ENCODE data around the gene SLC16A2. TPM values are rescaled to one million over a fixed set of nuclear protein-coding genes. Genes with fewer than 3 reads are reported as not detected.

Gene SLC16A2
- total RNA-seq, 3 donors from 2014 or later: 1.3 to 7.9 (median 2.3) TPM

DNA sequence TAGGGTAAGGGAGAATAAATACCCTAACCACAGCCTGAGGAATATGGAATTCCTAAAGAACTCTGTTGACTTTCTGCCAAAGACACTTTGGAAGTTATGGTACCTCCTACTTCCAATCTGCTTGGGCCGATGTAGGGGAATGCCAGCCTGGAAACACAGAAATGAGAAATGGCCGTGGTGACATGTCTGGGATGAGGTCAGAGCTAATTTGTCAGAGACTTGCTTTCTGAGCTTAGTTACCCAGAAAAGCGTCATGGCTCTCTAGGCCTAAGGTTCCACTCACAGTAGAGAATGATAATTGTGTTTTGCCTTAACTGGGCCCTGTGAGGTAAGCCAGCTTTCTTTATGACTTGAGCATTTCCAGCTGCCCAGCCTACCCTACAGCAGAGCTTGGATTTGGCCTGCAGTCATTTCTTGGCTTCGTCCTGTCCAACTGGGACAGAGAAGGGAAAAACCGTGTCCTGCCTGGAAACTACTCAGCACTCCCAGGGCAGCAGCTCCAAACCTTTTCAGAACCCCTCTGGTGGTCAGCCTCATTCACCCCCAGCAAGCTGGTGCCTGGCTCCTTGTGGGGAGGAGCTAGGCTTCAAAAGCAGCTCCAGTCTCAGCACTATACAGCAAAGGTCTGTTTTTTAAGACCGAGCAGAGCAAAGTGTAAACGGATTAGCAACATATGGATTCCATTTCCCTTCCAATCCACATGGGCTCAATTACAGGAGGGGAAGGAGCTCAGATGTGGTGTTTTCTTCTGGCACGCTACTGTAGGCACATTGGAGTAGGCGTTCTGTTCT, 100.9 kb downstream of the SLC16A2 start:
- H3K4me3 ChIP-seq: no peak overlapping the region
- no peaks in the 10 kb centered on the region for H3K4me1 ChIP-seq (ENCODE audit: low read depth)
- intact Hi-C loops (cut with DNase I, micrococcal nuclease): no loop called here
- H3K9me3 ChIP-seq: no peaks in the 10 kb centered on the region
- TF ChIP-seq CTCF (IDR thresholded peaks at IDR 0.05): no peak
- ATAC-seq (no peak), DNase-seq (no peak)
- H3K36me3 ChIP-seq (ENCODE audit: low read depth): no peaks in the 10 kb centered on the region

- ATAC-seq: no peak
- H3K4me1 ChIP-seq (ENCODE audit: low read depth): no peaks in the 10 kb centered on the region
- H3K4me3 ChIP-seq: no peak overlapping the region
- no peaks in the 10 kb centered on the region for H3K9me3 ChIP-seq
- no peak for DNase-seq
- no peaks in the 10 kb centered on the region for H3K36me3 ChIP-seq (ENCODE audit: low read depth)
- intact Hi-C loops (cut with DNase I, micrococcal nuclease): no loop called here
- TF ChIP-seq CTCF (IDR thresholded peaks at IDR 0.05): no peak
These were observed 101.9 kb downstream of the SLC16A2 start for GRCh38 chrX:74523224-74523623.

DNA sequence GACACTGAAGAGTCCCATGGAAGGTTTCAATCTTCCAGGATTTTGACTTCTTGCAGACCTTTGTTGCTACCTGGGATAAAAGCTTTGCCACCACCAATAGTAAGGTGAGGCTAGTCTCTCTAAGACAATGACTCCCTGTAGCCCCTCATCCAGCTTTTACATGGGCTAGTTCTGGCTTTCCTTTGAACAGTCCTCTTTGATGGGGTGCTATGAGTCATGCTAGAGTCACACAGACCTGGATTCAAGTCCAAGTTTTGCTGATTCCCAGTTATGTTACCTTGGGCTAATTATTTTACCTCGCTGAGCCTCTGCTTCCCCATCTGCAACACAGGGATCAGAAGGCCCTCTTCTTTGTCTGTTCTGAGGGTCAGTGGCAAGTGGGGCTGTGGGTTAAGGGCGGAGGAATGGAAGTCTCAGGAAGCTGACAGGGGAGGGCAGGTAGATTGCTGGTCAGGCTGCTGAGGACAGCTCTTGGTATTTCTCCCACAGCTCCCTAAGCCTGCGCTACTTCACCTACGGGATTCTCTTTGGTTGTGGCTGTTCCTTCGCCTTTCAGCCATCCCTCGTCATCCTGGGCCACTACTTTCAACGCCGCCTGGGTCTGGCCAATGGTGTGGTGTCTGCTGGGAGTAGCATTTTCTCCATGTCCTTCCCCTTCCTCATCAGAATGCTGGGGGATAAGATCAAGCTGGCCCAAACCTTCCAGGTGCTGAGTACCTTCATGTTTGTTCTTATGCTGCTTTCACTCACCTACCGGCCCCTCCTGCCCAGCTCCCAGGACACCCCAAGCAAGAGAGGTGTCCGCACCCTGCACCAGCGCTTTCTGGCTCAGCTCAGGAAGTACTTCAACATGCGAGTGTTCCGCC, 102.8 kb downstream of the SLC16A2 start:
- Histone ChIP-seq H3K36me3 (ENCODE audit: low read depth) (no peaks in the 10 kb centered on the region), H3K9me3 (no peaks in the 10 kb centered on the region), H3K4me3 (no peak overlapping the region), H3K4me1 (ENCODE audit: low read depth) (no peaks in the 10 kb centered on the region)
- TF ChIP-seq CTCF (IDR thresholded peaks at IDR 0.05): no peak
- intact Hi-C loops (cut with DNase I, micrococcal nuclease): no loop called here
- ATAC-seq (no peak), DNase-seq (no peak)

GRCh38 chrX:74525116-74525515, 103.8 kb downstream of the SLC16A2 start:
- ATAC-seq: no peak
- intact Hi-C loops (cut with DNase I, micrococcal nuclease): no loop called here
- Histone ChIP-seq H3K4me1 (ENCODE audit: low read depth) (no peaks in the 10 kb centered on the region), H3K36me3 (ENCODE audit: low read depth) (no peaks in the 10 kb centered on the region), H3K9me3 (no peaks in the 10 kb centered on the region), H3K4me3 (no peak overlapping the region)
- no peak for TF ChIP-seq CTCF (IDR thresholded peaks at IDR 0.05)
- no peak for DNase-seq

DNA sequence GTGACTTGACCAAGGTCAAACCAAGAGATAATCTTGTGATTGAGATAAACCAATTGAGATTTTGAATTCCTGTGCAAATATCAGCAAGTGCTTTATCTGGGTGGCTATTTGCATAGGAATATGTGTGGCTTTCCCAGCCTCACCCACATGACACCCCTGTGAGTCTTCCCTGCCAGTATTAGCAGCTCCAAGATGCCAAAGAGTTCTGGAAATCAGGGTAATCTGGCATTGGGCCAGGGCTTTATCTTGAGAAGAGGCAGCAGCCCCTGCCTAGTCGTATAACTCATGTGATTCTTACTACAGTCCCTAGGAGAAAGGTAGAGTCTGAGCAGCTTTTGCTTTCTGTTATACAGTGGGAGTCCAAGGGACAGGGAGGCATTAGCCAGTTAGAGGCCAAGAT, 105.5 kb downstream of the SLC16A2 start:
- H3K4me1 ChIP-seq (ENCODE audit: low read depth): no peaks in the 10 kb centered on the region
- no peak for TF ChIP-seq CTCF (IDR thresholded peaks at IDR 0.05)
- ATAC-seq (no peak), DNase-seq (no peak)
- intact Hi-C loops (cut with DNase I, micrococcal nuclease): no loop called here
- no peaks in the 10 kb centered on the region for H3K36me3 ChIP-seq (ENCODE audit: low read depth)
- H3K4me3 ChIP-seq: no peak overlapping the region
- no peaks in the 10 kb centered on the region for H3K9me3 ChIP-seq

All from mucosa of descending colon (tissue), 3 donors.